ENCODE results near the gene LRRC43.

LRRC43 gene

GRCh38 chr12:122182887-122183587, at the start of gene LRRC43:
Gene LRRC43 (plus strand): TSS chr12:122183123. CDS start chr12:122183145, 22 bp downstream.
- DNase-seq: peak; percentile 56 to 63

- no peak for DNase-seq
These were observed 49.6 kb upstream of the LRRC43 start for GRCh38 chr12:122133192-122133950.

- no peak for DNase-seq
These were observed 47.4 kb upstream of the LRRC43 start for GRCh38 chr12:122135437-122136031.

- no peak for DNase-seq
These were observed 45.7 kb upstream of the LRRC43 start for GRCh38 chr12:122137229-122137628.

- no peak for DNase-seq
These were observed 45.2 kb upstream of the LRRC43 start for GRCh38 chr12:122137681-122138080.

GRCh38 chr12:122138181-122138580, 44.7 kb upstream of the LRRC43 start:
- no peak for DNase-seq

- DNase-seq: no peak
These were observed 44.3 kb upstream of the LRRC43 start for GRCh38 chr12:122138616-122139015.

GRCh38 chr12:122139266-122139665, 43.7 kb upstream of the LRRC43 start:
- DNase-seq: no peak

- DNase-seq: no peak
These were observed 43.0 kb upstream of the LRRC43 start for GRCh38 chr12:122139941-122140340.

GRCh38 chr12:122140467-122141257, 42.3 kb upstream of the LRRC43 start:
- no peak for DNase-seq

GRCh38 chr12:122141911-122142725, 40.8 kb upstream of the LRRC43 start:
- no peak for DNase-seq

GRCh38 chr12:122142857-122143256, 40.1 kb upstream of the LRRC43 start:
- DNase-seq: no peak

GRCh38 chr12:122144885-122145284, 38.0 kb upstream of the LRRC43 start:
- DNase-seq: no peak

GRCh38 chr12:122145505-122146330, 37.2 kb upstream of the LRRC43 start:
- DNase-seq: no peak

GRCh38 chr12:122147514-122148290, 35.2 kb upstream of the LRRC43 start:
- DNase-seq: no peak

- no peak for DNase-seq
These were observed 34.3 kb upstream of the LRRC43 start for GRCh38 chr12:122148657-122149056.

- DNase-seq: no peak
These were observed 32.7 kb upstream of the LRRC43 start for GRCh38 chr12:122150127-122150681.

- DNase-seq: no peak
These were observed 30.2 kb upstream of the LRRC43 start for GRCh38 chr12:122152754-122153153.

GRCh38 chr12:122155705-122156104, 27.2 kb upstream of the LRRC43 start:
- no peak for DNase-seq

GRCh38 chr12:122158700-122159285, 24.1 kb upstream of the LRRC43 start:
- no peak for DNase-seq
